Spleen (tissue), 11 donors: ENCODE measurements around the gene NMBR. TPM values are rescaled to one million over a fixed set of nuclear protein-coding genes. Genes with fewer than 3 reads are reported as not detected.
"Not testable (repeated sequence)": the region's sequence is repeated elsewhere in the genome, so short reads cannot be mapped to it uniquely, and the experiment has no call there.

ENCODE experiments used
- DNase-seq: peaks from one replicate; pipeline ENCODE4 v3.0.0-alpha.2; 2020
- H3K27ac ChIP-seq, 8 donors: fragments of 200-600 bp; sonication (generic) in 7 of 8; 1 replicate in 4 of 8; 2 replicates in 4 of 8; pipeline versions ENCODE4 v1.5.0 to v1.8.0; 2016 to 2021; ENCODE audit warnings: inconsistent platforms in 4 of 8, mild to moderate bottlenecking in 4 of 8, moderate library complexity in 1 of 8
- H3K27me3 ChIP-seq, 7 donors: fragments of 200-600 bp; sonication (generic) in 6 of 7; replicated peaks in 1 of 7; 1 replicate in 4 of 7; 2 replicates in 3 of 7; pipeline versions ENCODE4 v1.5.0 to v1.8.0; 2016 to 2021; ENCODE audit warnings: inconsistent platforms in 3 of 7, mild to moderate bottlenecking in 1 of 7
- H3K36me3 ChIP-seq, 6 donors: fragments of 200-600 bp; sonication (generic) in 5 of 6; 1 replicate in 4 of 6; 2 replicates in 2 of 6; pipeline versions ENCODE4 v1.5.0 to v1.8.0; 2016 to 2021; ENCODE audit warnings: inconsistent platforms in 2 of 6
- H3K4me1 ChIP-seq, 6 donors: fragments of 200-600 bp; sonication (generic) in 5 of 6; 1 replicate in 3 of 6; 2 replicates in 3 of 6; pipeline versions ENCODE4 v1.5.0 to v1.8.0; 2016 to 2021; ENCODE audit warnings: inconsistent platforms in 3 of 6
- H3K4me3 ChIP-seq, 8 donors: fragments of 200-600 bp; sonication (generic) in 7 of 8; 1 replicate in 4 of 8; 2 replicates in 4 of 8; pipeline versions ENCODE4 v1.5.0 to v1.8.0; 2016 to 2021; ENCODE audit warnings: inconsistent platforms in 4 of 8, mild to moderate bottlenecking in 4 of 8, moderate library complexity in 2 of 8
- H3K9me3 ChIP-seq, 8 donors: fragments of 200-600 bp; sonication (generic) in 7 of 8; 1 replicate in 4 of 8; 2 replicates in 4 of 8; pipeline versions ENCODE4 v1.5.0 to v1.8.0; 2016 to 2021; ENCODE audit warnings: inconsistent platforms in 4 of 8
- POLR2A ChIP-seq, 3 donors: fragments of 450-650 bp; IDR thresholded peaks; one replicate each; pipeline ENCODE4 v1.5.1; 2017; ENCODE audit warnings: antibody characterized with exemption in 3 of 3, mild to moderate bottlenecking in 1 of 3
- POLR2AphosphoS5 ChIP-seq, 3 donors: sonication (generic); formaldehyde crosslinking; IDR thresholded peaks; one replicate each; pipeline ENCODE4 v1.5.1; 2017; ENCODE audit warnings: antibody characterized with exemption in 3 of 3
- WGBS, 5 donors: extraction: QIAGEN DNeasy Blood & Tissue Kit in 3 of 5; methylation state at CpG; one replicate each; pipeline versions ENCODE4 v1.1.5 to v1.1.7; 2013 to 2018; 5-methylcytosine and 5-hydroxymethylcytosine counted together
- intact Hi-C: fragments of 100-400 bp; cut with DNase I; formaldehyde crosslinking; loops from one replicate; pipeline ENCODE4 v1.15.0; 2023; ENCODE audit warnings: low total_unique reads
- polyA plus RNA-seq, 3 donors: library from polyadenylated mRNA; stranded (reverse); fragments of 200-250 nt; gene quantifications; one replicate each; pipeline ENCODE4 v1.2.1, GENCODE V29; 2013
- total RNA-seq, 7 donors: library from RNA; depleted of rRNA in 3 of 7; stranded (reverse); fragments of >200 nt in 3 of 7; fragmentation: NEBNext Ultra II Directional in 4 of 7; extraction: Animal tissue kit (Norgen Biotek cat#: 25700) in 4 of 7; gene quantifications; one replicate each; pipeline versions ENCODE4 v1.1.0 to v1.2.1, GENCODE V29; 2016 to 2021
- TF ChIP-seq, protein P1 (sequence below), 11 experiments: fragments of 200-600 bp in 7 of 11; fragments of 450-650 bp in 4 of 11; sonication (generic) in 4 of 11; IDR thresholded peaks in 8 of 11; conservative IDR thresholded peaks in 3 of 11; 1 replicate in 7 of 11; 2 replicates in 4 of 11; pipeline versions ENCODE4 v1.4.0 to v1.8.0; 2016 to 2021; ENCODE audit warnings: antibody characterized with exemption in 11 of 11, inconsistent platforms in 4 of 11, mild to moderate bottlenecking in 1 of 11
- donor health status: healthy with polysubstance abuse.
- donor health status: DM: no; HTN: no; CAD: no; lungs with moderate emphysema.
- donor health status: DM: no; HTN: no; CAD: no.
- donor health status: Bipolar disorder and iron deficiency.
- donor health status: healthy.
- donor health status: DM: no; HTN: no; CAD: no.
- donor health status: DM: yes; HTN: yes; CAD: no.

NMBR gene
- total and polyA plus RNA-seq, 10 donors: 0.25 to 0.36 TPM; not detected in 8

- Histone ChIP-seq H3K27me3 (no peaks in the 10 kb centered on the region), H3K9me3 (peaks cover 0 to 19% (median 8%) of the 10 kb centered on the region in 8 donors), H3K4me3 (no peak overlapping the region), H3K27ac (no peak overlapping the region), H3K4me1 (no peaks in the 10 kb centered on the region), H3K36me3 (no peaks in the 10 kb centered on the region)
- DNase-seq: no peak
- WGBS, 5 donors: 90 to 99% (median 96%) methylated on average over 3 of the region's 3 CpGs
- intact Hi-C loops: no loop called here
- TF ChIP-seq POLR2A (IDR thresholded peaks at IDR 0.05): no peak
- TF ChIP-seq POLR2AphosphoS5 (IDR thresholded peaks at IDR 0.05): no peak
- TF ChIP-seq, protein P1, sequence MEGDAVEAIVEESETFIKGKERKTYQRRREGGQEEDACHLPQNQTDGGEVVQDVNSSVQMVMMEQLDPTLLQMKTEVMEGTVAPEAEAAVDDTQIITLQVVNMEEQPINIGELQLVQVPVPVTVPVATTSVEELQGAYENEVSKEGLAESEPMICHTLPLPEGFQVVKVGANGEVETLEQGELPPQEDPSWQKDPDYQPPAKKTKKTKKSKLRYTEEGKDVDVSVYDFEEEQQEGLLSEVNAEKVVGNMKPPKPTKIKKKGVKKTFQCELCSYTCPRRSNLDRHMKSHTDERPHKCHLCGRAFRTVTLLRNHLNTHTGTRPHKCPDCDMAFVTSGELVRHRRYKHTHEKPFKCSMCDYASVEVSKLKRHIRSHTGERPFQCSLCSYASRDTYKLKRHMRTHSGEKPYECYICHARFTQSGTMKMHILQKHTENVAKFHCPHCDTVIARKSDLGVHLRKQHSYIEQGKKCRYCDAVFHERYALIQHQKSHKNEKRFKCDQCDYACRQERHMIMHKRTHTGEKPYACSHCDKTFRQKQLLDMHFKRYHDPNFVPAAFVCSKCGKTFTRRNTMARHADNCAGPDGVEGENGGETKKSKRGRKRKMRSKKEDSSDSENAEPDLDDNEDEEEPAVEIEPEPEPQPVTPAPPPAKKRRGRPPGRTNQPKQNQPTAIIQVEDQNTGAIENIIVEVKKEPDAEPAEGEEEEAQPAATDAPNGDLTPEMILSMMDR (IDR thresholded peaks at IDR 0.05 in 8 of 11, conservative IDR thresholded peaks at IDR 0.05 in 3 of 11): no peak
These were observed 118.4 kb downstream of the NMBR start for GRCh38 chr6:142028527-142028926.

DNA sequence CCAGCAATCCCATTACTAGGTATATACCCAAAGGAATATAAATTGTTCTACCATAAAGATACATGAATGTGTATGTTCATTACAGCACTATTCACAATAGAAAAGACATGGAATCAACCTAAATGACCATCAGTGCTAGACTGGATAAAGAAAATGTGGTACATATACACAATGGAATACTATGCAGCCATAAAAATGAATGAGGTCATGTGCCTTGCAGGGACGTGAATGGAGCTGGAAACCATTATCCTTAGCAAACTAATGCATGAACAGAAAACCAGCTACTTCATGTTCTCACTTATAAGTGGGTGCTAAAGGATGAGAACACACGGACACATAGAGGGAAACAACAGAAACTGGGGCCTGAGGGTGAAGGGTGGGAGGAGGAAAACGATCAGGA is 119.1 kb downstream of the NMBR start:
- intact Hi-C loops, H3K4me1 ChIP-seq, H3K27ac ChIP-seq, DNase-seq, H3K27me3 ChIP-seq, H3K4me3 ChIP-seq, H3K36me3 ChIP-seq: not testable (repeated sequence)
- peaks cover 0 to 19% (median 8%) of the 10 kb centered on the region in 8 donors for H3K9me3 ChIP-seq
- WGBS, 5 donors: 78 to 84% (median 82%) methylated on average over 3 of the region's 3 CpGs

GRCh38 chr6:142027074-142027473 is 119.8 kb downstream of the NMBR start:
- no peak overlapping the region for H3K4me3 ChIP-seq
- TF ChIP-seq POLR2A (IDR thresholded peaks at IDR 0.05): no peak
- TF ChIP-seq, protein P1 (IDR thresholded peaks at IDR 0.05 in 8 of 11, conservative IDR thresholded peaks at IDR 0.05 in 3 of 11): no peak
- TF ChIP-seq POLR2AphosphoS5 (IDR thresholded peaks at IDR 0.05): no peak
- no peak overlapping the region for H3K27ac ChIP-seq
- H3K36me3 ChIP-seq: no peaks in the 10 kb centered on the region
- intact Hi-C loops: no loop called here
- no peaks in the 10 kb centered on the region for H3K27me3 ChIP-seq
- no peaks in the 10 kb centered on the region for H3K4me1 ChIP-seq
- 76 to 85% (median 77%) methylated on average over 3 of the region's 3 CpGs for WGBS, 5 donors
- peaks cover 0 to 19% (median 8%) of the 10 kb centered on the region in 8 donors for H3K9me3 ChIP-seq
- DNase-seq: no peak

DNA sequence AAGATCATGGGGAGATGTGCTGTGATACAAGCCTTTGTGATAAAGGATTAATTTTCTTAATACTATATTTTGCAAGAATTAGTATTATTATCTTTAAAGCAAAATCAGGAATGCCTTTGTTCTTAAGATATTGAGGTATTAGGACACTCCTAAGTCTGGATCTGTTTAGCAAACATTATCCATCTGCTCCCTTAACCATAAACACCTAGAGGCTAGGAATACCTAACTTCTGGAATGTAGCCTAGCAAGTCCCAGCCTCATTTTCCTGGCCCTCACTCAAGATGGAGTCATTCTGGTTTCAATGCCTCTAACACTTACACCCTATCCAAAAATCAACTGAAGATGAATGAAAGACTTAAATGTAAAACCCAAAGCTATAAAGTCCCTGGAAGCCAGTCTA is 120.5 kb downstream of the NMBR start:
- no peak overlapping the region for H3K27ac ChIP-seq
- H3K4me1 ChIP-seq: no peaks in the 10 kb centered on the region
- TF ChIP-seq POLR2AphosphoS5 (IDR thresholded peaks at IDR 0.05): no peak
- TF ChIP-seq POLR2A (IDR thresholded peaks at IDR 0.05): no peak
- TF ChIP-seq, protein P1 (IDR thresholded peaks at IDR 0.05 in 8 of 11, conservative IDR thresholded peaks at IDR 0.05 in 3 of 11): no peak
- no peak for DNase-seq
- no peaks in the 10 kb centered on the region for H3K36me3 ChIP-seq
- H3K9me3 ChIP-seq: peaks cover 0 to 19% (median 8%) of the 10 kb centered on the region in 8 donors
- no peaks in the 10 kb centered on the region for H3K27me3 ChIP-seq
- intact Hi-C loops: no loop called here
- no peak overlapping the region for H3K4me3 ChIP-seq

Other genes with a start within 250 kb of the NMBR start
- gene GJE1, start 14.2 kb downstream of the NMBR start, total RNA-seq: not detected
- not detected for gene GJE1, start 14.2 kb downstream of the NMBR start, polyA plus RNA-seq
- gene VTA1, start 141 bp upstream of the NMBR start, total RNA-seq: 10 to 100 TPM; 28.6 to 53.2 (median 39.7) TPM
- gene VTA1, start 141 bp upstream of the NMBR start, polyA plus RNA-seq: 10 to 100 TPM; 16.2 to 26.6 (median 22.7) TPM
- 10 to 100 TPM; 11.2 to 29.0 (median 22.4) TPM for gene ADGRG6, start 154.9 kb upstream of the NMBR start, total RNA-seq
- gene ADGRG6, start 154.9 kb upstream of the NMBR start, polyA plus RNA-seq: under 1 TPM; 0.24 to 0.70 (median 0.70) TPM